Measurements from ENCODE around the gene HCRTR1.

HCRTR1 gene

GRCh38 chr1:31667065-31667785, 49.7 kb downstream of the HCRTR1 start:
- TF ChIP-seq USF1 (IDR thresholded peaks at IDR 0.05) (no peak), TCF12 (IDR thresholded peaks at IDR 0.05; ENCODE audit: low read depth) (no peak), NFIC (IDR thresholded peaks at IDR 0.05) (no peak), EGR1 (IDR thresholded peaks at IDR 0.05) (no peak), CEBPB (IDR thresholded peaks at IDR 0.05) (no peak), MAX (IDR thresholded peaks at IDR 0.05) (no peak), CREB1 (IDR thresholded peaks at IDR 0.05; ENCODE audit: low read depth) (no peak), ZBTB7A (IDR thresholded peaks at IDR 0.05; ENCODE audit: low read depth) (no peak), FOXM1 (IDR thresholded peaks at IDR 0.05; ENCODE audit: borderline replicate concordance, low read depth) (no peak), TAF1 (IDR thresholded peaks at IDR 0.05; ENCODE audit: low read depth) (no peak), RAD21 (IDR thresholded peaks at IDR 0.05; ENCODE audit: low read depth) (no peak), EP300 (IDR thresholded peaks at IDR 0.05; ENCODE audit: borderline replicate concordance) (no peak), TEAD4 (IDR thresholded peaks at IDR 0.05) (no peak), YY1 (IDR thresholded peaks at IDR 0.05; ENCODE audit: low read depth) (no peak), REST (IDR thresholded peaks at IDR 0.05; ENCODE audit: low read depth) (no peak)

- TF ChIP-seq ZBTB7A (IDR thresholded peaks at IDR 0.05; ENCODE audit: low read depth) (no peak), TAF1 (IDR thresholded peaks at IDR 0.05; ENCODE audit: low read depth) (no peak), RAD21 (IDR thresholded peaks at IDR 0.05; ENCODE audit: low read depth) (no peak), CEBPB (IDR thresholded peaks at IDR 0.05) (no peak), REST (IDR thresholded peaks at IDR 0.05; ENCODE audit: low read depth) (no peak), TEAD4 (IDR thresholded peaks at IDR 0.05) (no peak), EGR1 (IDR thresholded peaks at IDR 0.05) (no peak), MAX (IDR thresholded peaks at IDR 0.05) (no peak), YY1 (IDR thresholded peaks at IDR 0.05; ENCODE audit: low read depth) (no peak), CREB1 (IDR thresholded peaks at IDR 0.05; ENCODE audit: low read depth) (no peak), TCF12 (IDR thresholded peaks at IDR 0.05; ENCODE audit: low read depth) (no peak), USF1 (IDR thresholded peaks at IDR 0.05) (no peak), FOXM1 (IDR thresholded peaks at IDR 0.05; ENCODE audit: borderline replicate concordance, low read depth) (no peak), EP300 (IDR thresholded peaks at IDR 0.05; ENCODE audit: borderline replicate concordance) (no peak), NFIC (IDR thresholded peaks at IDR 0.05) (no peak)
These were observed 50.9 kb downstream of the HCRTR1 start for GRCh38 chr1:31668303-31668883.

GRCh38 chr1:31669433-31669785, 51.9 kb downstream of the HCRTR1 start:
- TF ChIP-seq CEBPB (IDR thresholded peaks at IDR 0.05) = no peak
- no peak for TF ChIP-seq TCF12 (IDR thresholded peaks at IDR 0.05; ENCODE audit: low read depth)

- TF ChIP-seq ZBTB7A (IDR thresholded peaks at IDR 0.05; ENCODE audit: low read depth) = peak; percentile 63; the same call in 1 of the 2 replicates
- TF ChIP-seq FOXM1 (IDR thresholded peaks at IDR 0.05; ENCODE audit: borderline replicate concordance, low read depth) = no peak
- TF ChIP-seq REST (IDR thresholded peaks at IDR 0.05; ENCODE audit: low read depth) = no peak
- TF ChIP-seq CREB1 (IDR thresholded peaks at IDR 0.05; ENCODE audit: low read depth) = 0 out of 2 replicates have a peak, but pooled peaks have one; percentile 52
- no peak for TF ChIP-seq YY1 (IDR thresholded peaks at IDR 0.05; ENCODE audit: low read depth)
- peak; percentile 51; the same call in 1 of the 2 replicates for TF ChIP-seq EP300 (IDR thresholded peaks at IDR 0.05; ENCODE audit: borderline replicate concordance)
- peak; percentile 23; the same call in 1 of the 2 replicates for TF ChIP-seq MAX (IDR thresholded peaks at IDR 0.05)
- no peak for TF ChIP-seq TEAD4 (IDR thresholded peaks at IDR 0.05)
- peak; percentile 61 for TF ChIP-seq USF1 (IDR thresholded peaks at IDR 0.05)
- no peak; the same call in 1 of the 2 replicates for TF ChIP-seq NFIC (IDR thresholded peaks at IDR 0.05)
- TF ChIP-seq TCF12 (IDR thresholded peaks at IDR 0.05; ENCODE audit: low read depth) = peak; percentile 82
These were observed 52.5 kb downstream of the HCRTR1 start for GRCh38 chr1:31669786-31670592.
